ENCODE results near the gene NFIA. TPM values are rescaled to one million over a fixed set of nuclear protein-coding genes. Genes with fewer than 3 reads are reported as not detected.
A peak's percentile ranks its signal among the peaks of the same experiment; 100 is the strongest.

Gene NFIA
- total RNA-seq, 1 experiment from 2014 or later = 20.9 TPM

GRCh38 chr1:61076728-61077675 is 5.4 kb upstream of the NFIA start:
- BruUV-seq (replicated peaks) = no TSS peak
- TF ChIP-seq TCF7L2 (IDR thresholded peaks at IDR 0.05; ENCODE audit: low read depth, low read length) = no peak; the same call in 1 of the 2 replicates
- TF ChIP-seq SIN3A (IDR thresholded peaks at IDR 0.05; ENCODE audit: borderline replicate concordance, insufficient read depth, low read depth, low read length) = no peak
- no peak for TF ChIP-seq REST (IDR thresholded peaks at IDR 0.05; ENCODE audit: insufficient read depth in 1 of 2, low read depth in 2 of 2, low read length in 1 of 2)
- TF ChIP-seq CTCF (IDR thresholded peaks at IDR 0.05) = no peak
- no peak for TF ChIP-seq POLR2AphosphoS5 (IDR thresholded peaks at IDR 0.05; ENCODE audit: low read depth, low read length)
- peak; percentile 39 for DNase-seq (ENCODE audit: low read depth, low spot score)
- Histone ChIP-seq H3K27me3 (ENCODE audit: control insufficient read depth, insufficient read depth, low read length) (no peaks in the 10 kb centered on the region), H3K27ac (ENCODE audit: low read length) (peak overlapping the region; percentile 92), H3K4me1 (ENCODE audit: control insufficient read depth, insufficient read depth, low read length) (peaks cover 40% of the 10 kb centered on the region), H3K9me3 (ENCODE audit: control insufficient read depth, insufficient read depth, low read depth, low read length) (no peaks in the 10 kb centered on the region), H3K36me3 (ENCODE audit: control insufficient read depth, insufficient read depth, low read length) (no peaks in the 10 kb centered on the region), H3K4me3 (ENCODE audit: low read depth in 2 of 2, low read length in 2 of 2) (peak overlapping the region; percentile 61 to 64)
- intact Hi-C loops (cut with micrococcal nuclease; ENCODE audit: unreplicated experiment) (no loop called here), in situ Hi-C loops (cut with HindIII; ENCODE audit: low pct_unique_long_range_greater_than_20kb, low sequenced_read_pairs) (no loop called here)
- CTCF ChIA-PET = interaction anchor here (0.7 to 0.9 kb wide), 2 partner anchors 27 to 202 kb away, joined by 3 to 7 read pairs; no protein-coding TSS in a partner anchor
- peak; percentile 88 for ATAC-seq
- POLR2A ChIA-PET = interaction anchor here (0.6 to 0.7 kb wide), 2 partner anchors 18 to 634 kb away, joined by 4 to 5 read pairs; no protein-coding TSS in a partner anchor

DNA sequence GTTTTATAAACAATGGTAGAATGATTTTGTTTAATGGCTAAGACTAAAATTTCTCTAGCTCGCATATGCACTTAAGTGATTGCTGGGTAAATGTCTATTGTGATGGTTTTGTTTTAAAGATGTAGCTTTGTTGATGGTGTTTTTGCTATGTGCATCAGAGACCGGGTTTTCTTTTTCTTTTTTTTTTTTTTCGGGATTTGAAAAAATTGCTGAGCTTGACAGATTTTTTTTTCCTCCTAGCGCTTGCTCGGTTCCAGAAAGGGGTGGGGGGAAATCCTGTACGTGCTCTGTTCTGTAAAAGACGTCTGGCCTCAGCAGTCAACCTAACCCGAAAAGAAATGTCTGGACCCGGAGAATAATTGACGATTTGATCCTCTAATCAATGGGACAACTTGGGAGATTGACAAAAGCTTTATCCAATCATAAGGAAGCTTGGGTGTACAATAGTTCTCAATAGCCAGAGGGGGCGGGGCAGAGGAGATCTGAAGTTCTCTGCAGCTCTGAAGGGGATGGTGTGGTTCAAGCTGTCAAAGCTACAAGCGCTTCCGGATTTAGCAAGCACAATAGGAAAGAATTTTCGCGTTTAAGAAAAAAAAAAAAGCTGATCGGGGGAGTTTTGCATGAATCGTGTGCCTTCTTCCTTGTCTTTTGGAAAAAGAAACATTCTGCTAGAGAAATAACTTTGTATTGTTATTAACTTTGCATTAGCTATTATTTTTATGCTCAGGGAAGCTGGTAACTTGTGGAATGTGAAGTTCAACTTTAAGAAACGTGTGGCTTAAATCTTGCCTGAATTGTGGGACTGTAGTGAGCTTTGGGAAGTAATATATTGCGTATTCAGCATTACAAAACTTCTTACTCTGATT is 4.5 kb upstream of the NFIA start:
- H3K36me3 ChIP-seq (ENCODE audit: control insufficient read depth, insufficient read depth, low read length) = no peaks in the 10 kb centered on the region; the same call in 1 of the 2 replicates
- H3K27ac ChIP-seq (ENCODE audit: low read length) = peak overlapping the region; percentile 92
- CTCF ChIA-PET = interaction anchor here (0.5 to 0.9 kb wide), 5 partner anchors 8 to 508 kb away, joined by 3 to 7 read pairs (median 4); no protein-coding TSS in a partner anchor
- no peaks in the 10 kb centered on the region for H3K9me3 ChIP-seq (ENCODE audit: control insufficient read depth, insufficient read depth, low read depth, low read length)
- in situ Hi-C loops (cut with HindIII; ENCODE audit: low pct_unique_long_range_greater_than_20kb, low sequenced_read_pairs) = no loop called here
- peaks cover 40% of the 10 kb centered on the region for H3K4me1 ChIP-seq (ENCODE audit: control insufficient read depth, insufficient read depth, low read length)
- peak; percentile 64 for ATAC-seq
- TF ChIP-seq CTCF (IDR thresholded peaks at IDR 0.05) (no peak), TCF7L2 (IDR thresholded peaks at IDR 0.05; ENCODE audit: low read depth, low read length) (peak; percentile 45; the same call in 1 of the 2 replicates)
- peak; percentile 98 for DNase-seq (ENCODE audit: low read depth, low spot score)
- BruUV-seq (replicated peaks) = no TSS peak
- POLR2A ChIA-PET = interaction anchor here (0.6 to 0.7 kb wide), 7 partner anchors 19 to 1522 kb away, joined by 4 to 8 read pairs (median 5); no protein-coding TSS in a partner anchor
- peak overlapping the region; percentile 61 to 64 for H3K4me3 ChIP-seq (ENCODE audit: low read depth in 2 of 2, low read length in 2 of 2)
- intact Hi-C loops (cut with micrococcal nuclease; ENCODE audit: unreplicated experiment) = no loop called here
- no peaks in the 10 kb centered on the region for H3K27me3 ChIP-seq (ENCODE audit: control insufficient read depth, insufficient read depth, low read length)

All from Panc1 (cell line).